IPS-20b (cell line): ENCODE measurements around the gene PMEL.
"Not testable (repeated sequence)": the region's sequence is repeated elsewhere in the genome, so short reads cannot be mapped to it uniquely, and the experiment has no call there.

Experiments
- H3K27ac ChIP-seq: one replicate; pipeline ENCODE4 v1.5.1; 2013; ENCODE audit warnings: low read length
- H3K27me3 ChIP-seq: 2 replicates; pipeline ENCODE4 v1.6.1; 2013; ENCODE audit warnings: mild to moderate bottlenecking, low read length, inconsistent platforms; ENCODE audit not compliant: insufficient read depth
- H3K36me3 ChIP-seq: 2 replicates; pipeline ENCODE4 v1.6.1; 2013; ENCODE audit warnings: low read depth, mild to moderate bottlenecking, inconsistent platforms, low read length, moderate library complexity; ENCODE audit not compliant: insufficient read depth
- H3K4me1 ChIP-seq: 2 replicates; pipeline ENCODE4 v1.6.1; 2013; ENCODE audit warnings: mild to moderate bottlenecking, control low read depth, inconsistent platforms, low read length, moderate library complexity; ENCODE audit not compliant: insufficient read depth
- H3K4me3 ChIP-seq: 2 replicates; pipeline ENCODE4 v1.5.1; 2013; ENCODE audit warnings: mild to moderate bottlenecking, low read length, inconsistent platforms
- H3K9ac ChIP-seq: 2 replicates; pipeline ENCODE4 v1.6.1; 2013; ENCODE audit warnings: low read depth, mild to moderate bottlenecking, inconsistent platforms, low read length, moderate library complexity
- H3K9me3 ChIP-seq: 2 replicates; pipeline ENCODE4 v1.6.1; 2013; ENCODE audit warnings: mild to moderate bottlenecking, low read depth, low read length, inconsistent platforms; ENCODE audit not compliant: insufficient read depth

Gene PMEL

GRCh38 chr12:55981882-55982281 is 16.0 kb upstream of the PMEL start:
- not testable (repeated sequence) for H3K9ac ChIP-seq, H3K9me3 ChIP-seq, H3K27me3 ChIP-seq, H3K4me1 ChIP-seq, H3K27ac ChIP-seq, H3K4me3 ChIP-seq
- H3K36me3 ChIP-seq = peaks cover 46% of the 10 kb centered on the region

GRCh38 chr12:55979069-55979468 is 13.2 kb upstream of the PMEL start:
- peaks cover 29% of the 10 kb centered on the region; the same call in 1 of the 2 replicates for H3K36me3 ChIP-seq
- H3K4me1 ChIP-seq = peaks cover 4% of the 10 kb centered on the region; the same call in 1 of the 2 replicates
- no peaks in the 10 kb centered on the region for H3K9me3 ChIP-seq
- no peaks in the 10 kb centered on the region for H3K27me3 ChIP-seq
- no peak overlapping the region for H3K4me3 ChIP-seq
- H3K9ac ChIP-seq = no peak overlapping the region
- H3K27ac ChIP-seq = no peak overlapping the region

GRCh38 chr12:55978393-55978792 is 12.6 kb upstream of the PMEL start:
- Histone ChIP-seq H3K27ac (no peak overlapping the region), H3K9ac (no peak overlapping the region), H3K4me3 (no peak overlapping the region), H3K36me3 (peaks cover 29% of the 10 kb centered on the region; the same call in 1 of the 2 replicates), H3K9me3 (no peaks in the 10 kb centered on the region), H3K27me3 (no peaks in the 10 kb centered on the region), H3K4me1 (peaks cover 4% of the 10 kb centered on the region; the same call in 1 of the 2 replicates)

GRCh38 chr12:55974308-55974730 is 8.5 kb upstream of the PMEL start:
- H3K4me3 ChIP-seq = peak overlapping the region; percentile 98
- peaks cover 10% of the 10 kb centered on the region; the same call in 1 of the 2 replicates for H3K4me1 ChIP-seq
- no peaks in the 10 kb centered on the region for H3K27me3 ChIP-seq
- peak overlapping the region; percentile 90 for H3K9ac ChIP-seq
- H3K9me3 ChIP-seq = no peaks in the 10 kb centered on the region
- peaks cover 43% of the 10 kb centered on the region for H3K36me3 ChIP-seq
- H3K27ac ChIP-seq = no peak overlapping the region

GRCh38 chr12:55973599-55974307 is 7.9 kb upstream of the PMEL start, which contains the start of gene RAB5B:
Gene RAB5B, plus strand, starts transcription at chr12:55974078. Its CDS starts 12,883 bp downstream, at chr12:55986961.
- Histone ChIP-seq H3K9ac (peak within 1 kb of the TSS; percentile 90), H3K27ac (peak within 1 kb of the TSS; percentile 86), H3K9me3 (no peaks in the 10 kb centered on the region), H3K27me3 (no peaks in the 10 kb centered on the region), H3K4me1 (peaks cover 10% of the 10 kb centered on the region; the same call in 1 of the 2 replicates), H3K4me3 (peak within 1 kb of the TSS; percentile 98), H3K36me3 (peaks cover 45% of the 10 kb centered on the region)

GRCh38 chr12:55972911-55973598 is 7.2 kb upstream of the PMEL start:
- Histone ChIP-seq H3K27ac (peak overlapping the region; percentile 86), H3K9me3 (no peaks in the 10 kb centered on the region), H3K9ac (peak overlapping the region; percentile 76; the same call in 1 of the 2 replicates), H3K4me1 (peaks cover 10% of the 10 kb centered on the region; the same call in 1 of the 2 replicates), H3K4me3 (peak overlapping the region; percentile 69), H3K27me3 (no peaks in the 10 kb centered on the region), H3K36me3 (peaks cover 52% of the 10 kb centered on the region)

- peak overlapping the region; percentile 76; the same call in 1 of the 2 replicates for H3K9ac ChIP-seq
- peak overlapping the region; percentile 69 for H3K4me3 ChIP-seq
- no peaks in the 10 kb centered on the region for H3K9me3 ChIP-seq
- H3K27me3 ChIP-seq = no peaks in the 10 kb centered on the region
- H3K27ac ChIP-seq = no peak overlapping the region
- H3K4me1 ChIP-seq = peaks cover 10% of the 10 kb centered on the region; the same call in 1 of the 2 replicates
- H3K36me3 ChIP-seq = peaks cover 52% of the 10 kb centered on the region
Measured at GRCh38 chr12:55972456-55972855, 6.6 kb upstream of the PMEL start.

- Histone ChIP-seq H3K4me1 (peaks cover 10% of the 10 kb centered on the region; the same call in 1 of the 2 replicates), H3K9me3 (no peaks in the 10 kb centered on the region), H3K27ac (no peak overlapping the region), H3K27me3 (no peaks in the 10 kb centered on the region), H3K9ac (no peak overlapping the region), H3K36me3 (peaks cover 52% of the 10 kb centered on the region), H3K4me3 (no peak overlapping the region)
Measured at GRCh38 chr12:55972042-55972441, 6.2 kb upstream of the PMEL start.

GRCh38 chr12:55970775-55971174 is 4.9 kb upstream of the PMEL start:
- H3K36me3 ChIP-seq = peaks cover 46% of the 10 kb centered on the region
- H3K27ac ChIP-seq = no peak overlapping the region
- no peaks in the 10 kb centered on the region for H3K27me3 ChIP-seq
- no peak overlapping the region for H3K4me3 ChIP-seq
- H3K9ac ChIP-seq = no peak overlapping the region
- H3K4me1 ChIP-seq = peaks cover 10% of the 10 kb centered on the region; the same call in 1 of the 2 replicates
- no peaks in the 10 kb centered on the region for H3K9me3 ChIP-seq

- peaks cover 46% of the 10 kb centered on the region for H3K36me3 ChIP-seq
- no peak overlapping the region for H3K9ac ChIP-seq
- no peak overlapping the region for H3K27ac ChIP-seq
- H3K4me1 ChIP-seq = peaks cover 8% of the 10 kb centered on the region; the same call in 1 of the 2 replicates
- no peak overlapping the region for H3K4me3 ChIP-seq
- no peaks in the 10 kb centered on the region for H3K9me3 ChIP-seq
- H3K27me3 ChIP-seq = no peaks in the 10 kb centered on the region
Measured at GRCh38 chr12:55969356-55969755, 3.5 kb upstream of the PMEL start.

- H3K27me3 ChIP-seq = no peaks in the 10 kb centered on the region
- peaks cover 34% of the 10 kb centered on the region for H3K36me3 ChIP-seq
- H3K9me3 ChIP-seq = no peaks in the 10 kb centered on the region
- H3K4me1 ChIP-seq = peaks cover 3% of the 10 kb centered on the region; the same call in 1 of the 2 replicates
- peak within 1 kb of the TSS; percentile 97 for H3K4me3 ChIP-seq
- no peak within 1 kb of the TSS for H3K27ac ChIP-seq
- H3K9ac ChIP-seq = peak within 1 kb of the TSS; percentile 92
Measured at GRCh38 chr12:55966408-55967281, 803 bp upstream of the PMEL start, which contains the start of gene CDK2. Gene CDK2, plus strand, starts transcription at chr12:55966830. Its CDS starts 179 bp downstream, at chr12:55967009.
